GM21576 (cell line): ENCODE data around the gene RNF213.

Experiments used
- ATAC-seq: cut with Tn5 transposase; IDR thresholded peaks from one replicate; pipeline ENCODE4 v1.9.1; 2021; ENCODE audit warnings: mild to moderate bottlenecking, moderate library complexity; ENCODE audit not compliant: unreplicated experiment

RNF213 gene

GRCh38 chr17:80347536-80347935 lies 86.9 kb downstream of the RNF213 start:
- ATAC-seq, result no peak

- ATAC-seq, result no peak
These were observed 87.3 kb downstream of the RNF213 start for GRCh38 chr17:80347948-80348351.

GRCh38 chr17:80348551-80349150 lies 88.0 kb downstream of the RNF213 start:
- ATAC-seq, result no peak

DNA sequence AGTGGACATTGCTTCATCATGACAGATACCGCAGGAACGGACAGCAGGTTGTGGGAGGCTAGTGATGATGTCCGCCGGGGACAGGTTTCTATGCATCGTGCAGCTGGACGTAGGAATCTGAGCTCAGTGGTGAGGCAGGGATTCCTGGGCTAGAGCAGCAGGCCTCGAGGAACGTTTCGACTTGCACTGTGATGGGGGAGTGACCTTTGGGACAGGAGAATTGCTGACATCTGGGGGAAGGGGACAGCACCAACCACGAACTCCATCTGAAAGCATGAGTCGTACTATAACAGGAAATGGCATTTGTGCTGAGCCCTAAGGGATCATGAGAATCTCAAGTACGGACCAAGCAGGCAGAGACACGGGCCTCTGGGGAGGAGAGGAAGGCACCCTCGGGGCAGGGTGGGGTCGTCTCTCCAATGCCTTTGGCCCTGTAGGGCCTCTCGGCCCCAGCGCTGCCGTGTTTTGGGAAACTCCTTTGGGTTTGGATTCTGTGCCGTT lies 88.5 kb downstream of the RNF213 start:
- ATAC-seq, result no peak

DNA sequence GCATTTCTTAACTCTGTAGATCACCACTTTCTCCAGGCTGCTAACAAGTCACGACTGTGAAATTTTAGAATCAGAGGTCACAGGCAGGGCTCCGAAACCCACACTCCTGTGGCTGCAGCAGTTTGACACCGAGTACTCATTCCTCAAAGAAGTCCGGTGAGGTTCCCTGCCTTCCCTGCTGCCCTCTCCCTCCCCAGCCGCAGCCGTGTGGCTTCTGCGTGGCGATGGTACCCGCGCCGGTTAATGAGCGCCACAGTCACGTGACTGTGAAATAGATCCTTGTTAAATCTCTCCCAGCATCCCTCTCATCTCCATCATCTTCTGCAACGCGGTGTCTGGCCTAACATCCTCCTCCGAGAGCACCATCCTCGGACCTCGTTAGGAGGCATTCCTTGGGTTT lies 89.1 kb downstream of the RNF213 start:
- ATAC-seq, result no peak

- no peak for ATAC-seq
These were observed 91.7 kb downstream of the RNF213 start for GRCh38 chr17:80352216-80352895.

DNA sequence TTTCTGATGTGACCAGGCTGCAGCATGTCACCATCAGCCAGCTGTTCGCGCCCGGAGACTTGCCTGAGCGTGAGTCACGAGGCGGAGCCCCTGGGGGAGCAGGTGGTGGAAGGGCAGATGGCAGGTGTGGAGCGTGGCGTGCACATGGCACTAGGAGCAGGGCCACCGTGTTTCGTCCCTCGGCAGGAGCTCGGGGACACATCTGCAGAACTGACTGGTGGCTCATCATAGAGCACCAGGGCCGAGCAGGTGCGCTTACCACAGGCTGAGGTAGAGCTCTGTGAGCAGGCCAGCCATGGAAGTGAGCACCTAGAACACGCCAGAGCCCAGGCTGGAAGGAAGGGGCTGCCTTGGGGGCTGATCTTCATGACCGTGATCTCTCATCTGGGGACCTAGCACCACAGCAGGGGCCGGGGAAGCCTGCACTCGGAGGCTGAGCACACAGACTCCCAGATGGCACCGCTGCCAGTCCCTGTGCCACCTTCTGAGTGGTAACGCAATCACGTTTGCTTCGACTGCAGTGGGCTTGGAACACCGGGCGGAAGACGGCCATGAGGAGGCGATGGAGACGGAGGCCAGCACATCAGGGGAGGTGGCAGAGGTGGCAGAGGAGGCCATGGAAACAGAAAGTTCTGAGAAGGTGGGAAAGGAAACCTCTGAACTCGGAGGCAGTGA lies 92.5 kb downstream of the RNF213 start:
- no peak for ATAC-seq

GRCh38 chr17:80353718-80354275 lies 93.1 kb downstream of the RNF213 start:
- no peak for ATAC-seq

DNA sequence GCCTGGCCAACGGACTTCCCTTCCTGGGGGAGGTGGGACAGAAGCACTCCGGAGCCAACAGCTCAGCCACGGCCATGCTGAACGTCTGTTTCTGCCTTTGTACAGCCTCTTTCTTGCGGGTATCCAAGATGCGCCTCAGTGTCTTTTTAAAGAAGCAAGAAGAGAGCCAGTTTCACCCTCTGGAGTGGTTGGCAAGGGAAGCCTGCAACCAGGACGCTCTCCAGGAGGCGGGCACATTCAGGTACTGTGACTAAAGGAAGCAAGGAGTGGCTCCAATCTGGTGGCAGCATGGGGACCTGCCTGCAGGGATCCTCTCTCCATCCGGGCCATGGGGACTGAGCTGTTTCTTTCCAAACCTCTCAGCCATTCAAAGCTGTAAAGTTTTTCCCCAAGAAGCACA lies 93.7 kb downstream of the RNF213 start:
- no peak for ATAC-seq

- ATAC-seq, result no peak
These were observed 95.7 kb downstream of the RNF213 start for GRCh38 chr17:80356231-80356856.

DNA sequence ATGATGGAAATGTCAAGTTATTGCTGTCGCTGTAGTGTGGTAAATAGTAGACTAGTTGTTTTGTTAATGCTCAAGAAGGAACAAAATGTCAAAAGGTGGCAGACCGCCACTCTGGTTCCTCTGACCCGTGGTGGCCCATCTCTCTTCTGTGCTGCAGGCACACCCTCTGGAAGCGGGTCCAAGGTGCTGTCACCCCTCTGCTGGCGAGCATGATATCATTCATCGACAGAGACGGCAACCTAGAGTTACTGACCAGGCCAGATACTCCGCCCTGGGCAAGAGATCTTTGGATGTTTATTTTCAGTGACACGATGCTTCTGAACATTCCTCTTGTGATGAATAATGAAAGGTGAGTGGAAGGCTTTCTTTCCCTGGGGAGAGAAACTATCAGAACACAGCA lies 97.5 kb downstream of the RNF213 start:
- no peak for ATAC-seq

DNA sequence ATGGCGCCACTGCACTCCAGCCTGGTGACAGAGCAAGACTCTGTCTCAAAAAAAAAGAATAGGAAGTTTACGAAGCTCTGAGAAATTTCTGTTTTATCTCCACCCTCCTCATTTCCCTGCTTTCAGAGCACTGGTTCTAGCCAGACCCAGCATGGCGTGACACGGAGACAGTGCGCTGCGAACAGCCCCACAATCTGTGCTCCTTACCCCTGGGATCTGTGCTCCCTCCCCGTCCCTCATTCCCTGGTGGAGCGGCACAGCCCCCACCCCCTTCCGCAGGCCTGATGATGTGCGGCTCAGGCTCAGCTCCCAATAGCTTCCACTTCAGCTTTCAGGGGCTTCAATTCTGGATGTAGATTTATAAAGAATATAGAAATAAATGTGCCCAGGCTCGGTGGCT lies 98.2 kb downstream of the RNF213 start:
- ATAC-seq, result no peak

DNA sequence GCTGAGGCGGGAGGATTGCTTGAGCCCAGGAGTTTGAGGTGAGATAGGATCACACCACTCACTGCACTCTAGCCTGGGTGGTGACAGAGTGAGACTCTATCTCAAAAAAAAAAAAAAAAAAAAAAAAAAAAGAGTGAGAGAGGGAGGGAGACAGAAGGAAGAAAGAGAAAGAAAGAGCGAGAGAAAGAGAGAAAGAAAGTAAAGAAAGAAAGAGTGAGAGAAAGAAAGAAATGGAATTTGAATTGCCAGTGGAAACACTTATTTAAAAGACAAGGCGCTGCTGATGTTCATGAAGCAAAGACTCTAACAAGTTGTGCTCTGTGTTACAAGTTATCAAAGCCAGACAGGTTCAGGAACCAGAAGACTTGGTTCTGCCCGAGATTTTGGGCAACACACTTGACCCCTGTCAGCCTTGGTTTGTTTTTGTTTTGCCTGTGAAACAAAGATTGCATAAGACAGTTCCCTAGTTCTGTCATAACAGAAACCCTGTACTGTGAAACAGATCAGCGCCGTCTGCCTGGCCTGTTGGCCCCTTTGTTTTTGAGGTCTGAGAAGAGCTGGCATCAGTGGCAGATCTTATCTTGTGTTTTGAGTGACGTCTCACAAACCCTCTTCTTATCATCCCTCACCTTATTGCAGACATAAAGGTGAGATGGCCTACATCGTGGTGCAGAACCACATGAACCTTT lies 98.9 kb downstream of the RNF213 start:
- no peak for ATAC-seq

- no peak for ATAC-seq
These were observed 99.7 kb downstream of the RNF213 start for GRCh38 chr17:80360396-80360795.

- no peak for ATAC-seq
These were observed 101.0 kb downstream of the RNF213 start for GRCh38 chr17:80361495-80362220.

DNA sequence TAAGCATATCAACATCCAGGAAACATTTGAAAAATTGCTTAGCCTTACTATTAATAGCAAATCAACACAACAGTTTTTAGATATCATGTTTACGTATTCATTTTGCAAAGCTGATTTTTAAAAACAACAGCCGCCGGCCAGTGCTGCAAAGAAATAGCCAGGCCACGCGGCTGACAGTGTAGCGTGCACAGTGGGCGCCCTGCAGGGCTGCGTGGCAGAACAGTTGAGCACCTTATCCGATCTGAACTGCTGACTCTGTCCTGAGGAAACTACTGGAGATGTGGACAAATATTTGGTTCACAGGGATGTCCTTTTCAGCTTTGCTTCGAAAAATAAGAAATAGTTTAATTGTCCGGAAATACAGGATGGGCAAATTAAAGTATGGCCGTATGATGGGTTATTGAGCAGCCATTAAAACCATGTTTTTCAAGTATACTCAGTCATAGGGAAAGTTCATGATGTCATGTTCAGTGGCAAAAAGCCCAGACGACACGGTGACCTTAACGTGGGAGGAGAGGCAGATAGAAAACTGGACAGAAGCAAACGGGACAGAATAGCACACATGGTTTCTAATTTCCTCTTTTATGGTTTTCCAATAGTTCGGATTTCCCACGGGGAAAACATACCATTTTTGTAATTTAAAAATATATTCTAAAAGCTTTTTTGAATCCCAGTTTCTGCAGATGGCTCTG lies 101.9 kb downstream of the RNF213 start:
- no peak for ATAC-seq

GRCh38 chr17:80363120-80363515 lies 102.5 kb downstream of the RNF213 start:
- ATAC-seq, result no peak

DNA sequence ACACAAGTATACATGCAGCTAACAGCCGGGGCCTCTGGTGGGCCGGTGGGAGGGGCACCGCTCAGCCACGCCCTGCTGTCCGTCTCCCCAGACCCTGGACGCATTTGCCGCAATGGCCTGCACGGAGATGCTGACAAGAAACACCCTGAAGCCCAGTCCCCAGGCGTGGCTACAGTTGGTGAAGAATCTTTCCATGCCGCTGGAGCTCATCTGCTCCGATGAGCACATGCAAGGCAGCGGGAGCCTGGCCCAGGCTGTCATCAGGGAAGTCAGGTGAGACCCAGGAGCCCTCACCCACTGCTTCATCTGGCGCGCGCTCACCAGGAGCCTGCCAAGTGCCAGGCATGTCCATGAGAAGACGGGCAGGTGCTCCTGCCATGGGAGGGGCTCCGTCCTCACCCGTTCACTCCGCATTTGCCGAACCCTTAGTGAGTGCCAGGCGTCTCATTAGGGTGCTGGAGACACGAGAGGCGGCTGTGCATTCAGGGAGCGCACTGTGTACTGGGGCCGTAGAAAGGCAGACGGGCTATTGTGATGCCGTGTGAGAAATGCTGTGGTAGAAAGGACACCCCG lies 103.0 kb downstream of the RNF213 start:
- no peak for ATAC-seq

- no peak for ATAC-seq
These were observed 103.5 kb downstream of the RNF213 start for GRCh38 chr17:80364091-80364691.
